SK-N-SH (cell line): Measurements from ENCODE around the gene C14orf180. TPM values are rescaled to one million over a fixed set of nuclear protein-coding genes. Genes with fewer than 3 reads are reported as not detected.
A peak's percentile ranks its signal among the peaks of the same experiment; 100 is the strongest.

Experiments
- CTCF ChIA-PET: fragments of 300-600, 350-600 bp; formaldehyde crosslinking; extraction: SDS; loops from one replicate; lab custom pipeline; 2021; lab: Yijun Ruan, JAX
- POLR2A ChIA-PET: fragments of 350-600 bp; sonication (Branson Sonifier 250); formaldehyde crosslinking; extraction: SDS; loops from one replicate; lab custom pipeline; 2020; ENCODE audit warnings: antibody characterized with exemption, inconsistent platforms; lab: Yijun Ruan, JAX
- DNase-seq: peaks from one replicate; pipeline ENCODE4 v3.0.0; 2012
- H2AFZ ChIP-seq: fragments of 200-600 bp; sonication (generic); 2 replicates; pipeline ENCODE4 v1.8.1; 2016; ENCODE audit warnings: antibody characterized with exemption, mild to moderate bottlenecking, low read depth
- H3F3A ChIP-seq: fragments of 200-600 bp; sonication (generic); replicated peaks from 2 replicates; pipeline ENCODE3; 2016; ENCODE audit warnings: antibody characterized with exemption, mild to moderate bottlenecking; ENCODE audit not compliant: insufficient read depth
- H3K27ac ChIP-seq, 2 experiments: fragments of 200-500 bp in 1 of 2; fragments of 200-600 bp in 1 of 2; sonication (Bioruptor generic) in 1 of 2; sonication (generic), shearing (Covaris generic) in 1 of 2; 2 replicates each; pipeline versions ENCODE4 v1.5.1 to v1.6.1; 2014 to 2016; ENCODE audit warnings: low read depth in 2 of 2, inconsistent platforms in 1 of 2, low read length in 1 of 2, mild to moderate bottlenecking in 1 of 2, mixed read lengths in 1 of 2
- H3K27me3 ChIP-seq: fragments of 200-600 bp; sonication (generic), shearing (Covaris generic); 2 replicates; pipeline ENCODE4 v1.6.1; 2016; ENCODE audit warnings: mixed run types; ENCODE audit not compliant: insufficient read depth
- H3K36me3 ChIP-seq, 2 experiments: fragments of 200-500 bp in 1 of 2; fragments of 200-600 bp in 1 of 2; sonication (Bioruptor generic) in 1 of 2; sonication (generic) in 1 of 2; replicated peaks in 1 of 2; 2 replicates each; pipeline versions ENCODE3 to v1.5.1; 2014 to 2016; ENCODE audit warnings: low read length in 1 of 2, mild to moderate bottlenecking in 1 of 2; ENCODE audit not compliant: insufficient read depth in 2 of 2, control insufficient read depth in 1 of 2
- H3K4me1 ChIP-seq, 2 experiments: fragments of 200-500 bp in 1 of 2; fragments of 200-600 bp in 1 of 2; sonication (Bioruptor generic) in 1 of 2; sonication (generic), shearing (Covaris generic) in 1 of 2; 2 replicates each; pipeline versions ENCODE4 v1.5.1 to v1.6.1; 2014 to 2016; ENCODE audit warnings: low read depth in 1 of 2, low read length in 1 of 2, mixed run types in 1 of 2; ENCODE audit not compliant: insufficient read depth in 2 of 2, control insufficient read depth in 1 of 2
- H3K4me2 ChIP-seq: fragments of 200-600 bp; sonication (generic), shearing (Covaris generic); 2 replicates; pipeline ENCODE4 v1.6.1; 2017; ENCODE audit warnings: mixed run types
- H3K4me3 ChIP-seq, 2 experiments: fragments of 200-500 bp in 1 of 2; fragments of 200-600 bp in 1 of 2; sonication (Bioruptor generic) in 1 of 2; sonication (generic), shearing (Covaris generic) in 1 of 2; 2 replicates each; pipeline versions ENCODE4 v1.5.1 to v1.8.1; 2014 to 2016; ENCODE audit warnings: low read depth in 2 of 2, inconsistent platforms in 1 of 2, low read length in 1 of 2, mild to moderate bottlenecking in 1 of 2, mixed read lengths in 1 of 2, moderate library complexity in 1 of 2
- H3K79me2 ChIP-seq: fragments of 200-600 bp; sonication (generic); 2 replicates; pipeline ENCODE4 v1.8.1; 2017; ENCODE audit warnings: mild to moderate bottlenecking; ENCODE audit not compliant: insufficient read depth
- H3K9ac ChIP-seq: fragments of 200-600 bp; sonication (generic); 2 replicates; pipeline ENCODE4 v1.6.1; 2017; ENCODE audit warnings: mixed run types
- H3K9me2 ChIP-seq: fragments of 200-600 bp; sonication (generic); 2 replicates; pipeline ENCODE4 v1.6.1; 2017; ENCODE audit warnings: mixed run types
- H3K9me3 ChIP-seq: fragments of 200-600 bp; sonication (generic); 2 replicates; pipeline ENCODE4 v1.6.1; 2017; ENCODE audit warnings: mixed run types, mild to moderate bottlenecking, moderate library complexity
- H4K20me1 ChIP-seq: fragments of 200-600 bp; sonication (generic); 2 replicates; pipeline ENCODE4 v1.6.1; 2017; ENCODE audit warnings: mild to moderate bottlenecking, mixed run types; ENCODE audit not compliant: insufficient read depth
- CHD2 ChIP-seq: fragments of 150-350 bp; IDR thresholded peaks from 2 replicates; pipeline ENCODE4 v1.6.1; 2018; ENCODE audit warnings: low read length; ENCODE audit not compliant: partially characterized antibody
- ELF1 ChIP-seq: IDR thresholded peaks from 2 replicates; pipeline ENCODE4 v1.4.0; 2012
- EP300 ChIP-seq, 2 experiments: IDR thresholded peaks; 2 replicates each; pipeline versions ENCODE4 v1.4.0 to v1.6.1; 2012; ENCODE audit warnings: borderline replicate concordance in 1 of 2, low read depth in 1 of 2, low read length in 1 of 2
- EZH2phosphoT487 ChIP-seq: fragments of 200-600 bp; sonication (generic); IDR thresholded peaks from 2 replicates; pipeline ENCODE4 v1.6.1; 2017; ENCODE audit warnings: low read depth, mixed run types, mild to moderate bottlenecking, antibody characterized with exemption, moderate library complexity, borderline replicate concordance
- FOXJ3 ChIP-seq: sonication (generic); formaldehyde crosslinking; IDR thresholded peaks from 2 replicates; pipeline ENCODE4 v1.5.1; 2020; ENCODE audit warnings: mild to moderate bottlenecking, missing genetic modification reagents
- GATA2 ChIP-seq: sonication (generic); formaldehyde crosslinking; IDR thresholded peaks from 2 replicates; pipeline ENCODE4 v1.5.0; 2020; ENCODE audit warnings: mild to moderate bottlenecking, missing genetic modification reagents
- MEF2A ChIP-seq: IDR thresholded peaks from 2 replicates; pipeline ENCODE4 v1.4.0; 2012; ENCODE audit warnings: low read depth, borderline replicate concordance
- MXI1 ChIP-seq: IDR thresholded peaks from 2 replicates; pipeline ENCODE4 v1.6.1; 2012; ENCODE audit warnings: mild to moderate bottlenecking, low read depth, low read length, improper control_type of control experiment
- NFIC ChIP-seq: IDR thresholded peaks from 2 replicates; pipeline ENCODE4 v1.4.0; 2012; ENCODE audit warnings: borderline replicate concordance
- POLR2AphosphoS5 ChIP-seq: IDR thresholded peaks from 2 replicates; pipeline ENCODE4 v1.6.1; 2012; ENCODE audit warnings: low read depth, low read length
- RCOR1 ChIP-seq: fragments of 150-350 bp; IDR thresholded peaks from 2 replicates; pipeline ENCODE4 v1.6.1; 2017; ENCODE audit warnings: antibody characterized with exemption, low read length
- RXRA ChIP-seq: IDR thresholded peaks from 2 replicates; pipeline ENCODE4 v1.4.0; 2012; ENCODE audit warnings: low read depth, mild to moderate bottlenecking, borderline replicate concordance
- TAF1 ChIP-seq: IDR thresholded peaks from 2 replicates; pipeline ENCODE4 v1.6.1; 2012; ENCODE audit warnings: low read depth, mild to moderate bottlenecking, low read length, moderate library complexity, borderline replicate concordance
- TCF12 ChIP-seq: IDR thresholded peaks from 2 replicates; pipeline ENCODE4 v1.4.0; 2012
- TEAD4 ChIP-seq: IDR thresholded peaks from 2 replicates; pipeline ENCODE4 v1.4.0; 2012; ENCODE audit warnings: mild to moderate bottlenecking, borderline replicate concordance; ENCODE audit not compliant: insufficient read depth
- WGBS: methylation state at CpG from one replicate; pipeline ENCODE4 v1.1.6; 2017; ENCODE audit warnings: low lambda C conversion rate; 5-methylcytosine and 5-hydroxymethylcytosine counted together
- polyA plus RNA-seq, 3 experiments: library from polyadenylated mRNA; depleted of rRNA; stranded (reverse); fragments of >200 nt; gene quantifications; 2 replicates each; pipeline ENCODE4 v1.2.3, GENCODE V29; 2012
- TF ChIP-seq, protein P1 (sequence below): IDR thresholded peaks from 2 replicates; pipeline ENCODE4 v1.6.1; 2012; ENCODE audit warnings: mild to moderate bottlenecking, low read depth, low read length, moderate library complexity
- TF ChIP-seq, protein P2 (sequence below): IDR thresholded peaks from 2 replicates; pipeline ENCODE4 v1.4.0; 2012; ENCODE audit warnings: low read depth, borderline replicate concordance

Gene C14orf180
- polyA plus RNA-seq, 1 of the 3 experiments (the other 2 are of a cell fraction), result not detected

- CTCF ChIA-PET, result interaction anchor here (0.9 to 1.1 kb wide), 2 partner anchors 12 to 56 kb away, joined by 3 read pairs; no protein-coding TSS in a partner anchor
- H3K9me2 ChIP-seq, result no peaks in the 10 kb centered on the region
- H3K4me1 ChIP-seq, result peaks cover 0 to 94% of the 10 kb centered on the region in 2 experiments; a peak in 1 of 4 replicates
- H3F3A ChIP-seq, result no peaks in the 10 kb centered on the region
- no peak overlapping the region for H2AFZ ChIP-seq
- H4K20me1 ChIP-seq, result no peaks in the 10 kb centered on the region
- POLR2A ChIA-PET, result no interaction called here
- WGBS, result 55% methylated on average over 16 of the region's 26 CpGs
- H3K4me2 ChIP-seq, result no peak overlapping the region
- H3K4me3 ChIP-seq, result no peak overlapping the region
- H3K36me3 ChIP-seq, result no peaks in the 10 kb centered on the region
- H3K9me3 ChIP-seq, result no peaks in the 10 kb centered on the region
- H3K79me2 ChIP-seq, result no peaks in the 10 kb centered on the region
- TF ChIP-seq MXI1 (no peak), POLR2AphosphoS5 (no peak), EP300 (IDR thresholded peaks at IDR 0.05; ENCODE audit: borderline replicate concordance in 1 of 2, low read depth in 1 of 2, low read length in 1 of 2) (peak in 1 of 2 experiments; percentile 46; a peak in 1 of 4 replicates), ELF1 (no peak), MEF2A (no peak), RXRA (no peak), RCOR1 (no peak)
- H3K27ac ChIP-seq, result peak overlapping the region in 1 of 2 experiments; percentile 97; a peak in 1 of 4 replicates
- H3K27me3 ChIP-seq, result no peaks in the 10 kb centered on the region
- no peak overlapping the region for H3K9ac ChIP-seq
- DNase-seq, result peak; percentile 80
Observed at GRCh38 chr14:104589338-104590195, 10.0 kb downstream of the C14orf180 start.

DNA sequence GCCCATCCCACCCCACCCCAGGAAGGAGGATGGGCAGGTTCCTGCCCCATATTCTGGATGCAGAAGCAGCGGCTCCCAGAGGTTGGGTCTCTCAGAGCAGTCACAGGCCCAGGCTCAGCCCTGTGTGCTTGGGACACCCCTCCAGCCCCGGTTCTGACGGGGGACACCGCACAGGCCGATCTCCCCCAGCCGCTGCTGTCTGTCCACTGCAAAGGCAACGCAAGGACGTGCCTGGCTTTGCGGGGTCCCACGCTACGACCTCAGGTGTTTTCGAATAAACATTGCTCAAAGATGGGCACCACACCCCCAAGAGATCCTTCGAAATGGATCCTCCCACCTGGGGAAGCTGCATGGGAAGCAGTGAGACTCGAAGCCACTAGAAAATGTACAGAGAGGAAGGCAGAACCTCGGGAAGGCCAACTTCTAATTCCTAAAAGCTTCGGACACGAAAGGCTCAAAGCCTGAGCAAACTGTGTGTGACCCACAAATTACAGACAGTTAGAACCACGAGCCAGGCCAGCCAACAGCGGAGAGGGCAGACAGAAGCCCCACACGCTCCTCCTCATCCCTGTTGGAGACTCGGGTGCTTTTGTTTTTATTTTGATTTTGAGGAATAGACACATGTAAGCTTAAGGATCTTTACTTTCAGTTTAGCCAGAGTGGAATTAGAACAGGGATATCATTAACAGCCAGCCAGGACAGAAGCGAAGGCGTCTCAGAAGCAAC is 10.8 kb downstream of the C14orf180 start:
- CTCF ChIA-PET, result interaction anchor here (1.0 to 1.8 kb wide), 3 partner anchors 23 to 50 kb away, joined by 3 to 7 read pairs (median 5); no protein-coding TSS in a partner anchor
- Histone ChIP-seq H3K79me2 (no peaks in the 10 kb centered on the region), H2AFZ (peak overlapping the region; percentile 29; the same call in 1 of the 2 replicates), H3K4me2 (peak overlapping the region; percentile 57), H3K9me3 (no peaks in the 10 kb centered on the region), H4K20me1 (no peaks in the 10 kb centered on the region), H3K4me3 (no peak overlapping the region), H3K27ac (no peak overlapping the region; a peak in 1 of 4 replicates), H3K9ac (no peak overlapping the region), H3K9me2 (no peaks in the 10 kb centered on the region), H3F3A (no peaks in the 10 kb centered on the region), H3K4me1 (peaks cover 0 to 86% of the 10 kb centered on the region in 2 experiments; a peak in 1 of 4 replicates), H3K27me3 (no peaks in the 10 kb centered on the region), H3K36me3 (no peaks in the 10 kb centered on the region)
- TF ChIP-seq, protein P1, sequence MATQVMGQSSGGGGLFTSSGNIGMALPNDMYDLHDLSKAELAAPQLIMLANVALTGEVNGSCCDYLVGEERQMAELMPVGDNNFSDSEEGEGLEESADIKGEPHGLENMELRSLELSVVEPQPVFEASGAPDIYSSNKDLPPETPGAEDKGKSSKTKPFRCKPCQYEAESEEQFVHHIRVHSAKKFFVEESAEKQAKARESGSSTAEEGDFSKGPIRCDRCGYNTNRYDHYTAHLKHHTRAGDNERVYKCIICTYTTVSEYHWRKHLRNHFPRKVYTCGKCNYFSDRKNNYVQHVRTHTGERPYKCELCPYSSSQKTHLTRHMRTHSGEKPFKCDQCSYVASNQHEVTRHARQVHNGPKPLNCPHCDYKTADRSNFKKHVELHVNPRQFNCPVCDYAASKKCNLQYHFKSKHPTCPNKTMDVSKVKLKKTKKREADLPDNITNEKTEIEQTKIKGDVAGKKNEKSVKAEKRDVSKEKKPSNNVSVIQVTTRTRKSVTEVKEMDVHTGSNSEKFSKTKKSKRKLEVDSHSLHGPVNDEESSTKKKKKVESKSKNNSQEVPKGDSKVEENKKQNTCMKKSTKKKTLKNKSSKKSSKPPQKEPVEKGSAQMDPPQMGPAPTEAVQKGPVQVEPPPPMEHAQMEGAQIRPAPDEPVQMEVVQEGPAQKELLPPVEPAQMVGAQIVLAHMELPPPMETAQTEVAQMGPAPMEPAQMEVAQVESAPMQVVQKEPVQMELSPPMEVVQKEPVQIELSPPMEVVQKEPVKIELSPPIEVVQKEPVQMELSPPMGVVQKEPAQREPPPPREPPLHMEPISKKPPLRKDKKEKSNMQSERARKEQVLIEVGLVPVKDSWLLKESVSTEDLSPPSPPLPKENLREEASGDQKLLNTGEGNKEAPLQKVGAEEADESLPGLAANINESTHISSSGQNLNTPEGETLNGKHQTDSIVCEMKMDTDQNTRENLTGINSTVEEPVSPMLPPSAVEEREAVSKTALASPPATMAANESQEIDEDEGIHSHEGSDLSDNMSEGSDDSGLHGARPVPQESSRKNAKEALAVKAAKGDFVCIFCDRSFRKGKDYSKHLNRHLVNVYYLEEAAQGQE, result no peak
- TF ChIP-seq CHD2 (no peak), EZH2phosphoT487 (no peak), POLR2AphosphoS5 (no peak), MEF2A (no peak), FOXJ3 (no peak), NFIC (no peak), TCF12 (no peak), EP300 (IDR thresholded peaks at IDR 0.05; ENCODE audit: borderline replicate concordance in 1 of 2, low read depth in 1 of 2, low read length in 1 of 2) (no peak), GATA2 (CRISPR knock-in tag) (no peak), TEAD4 (no peak), TAF1 (no peak)
- TF ChIP-seq, protein P2, sequence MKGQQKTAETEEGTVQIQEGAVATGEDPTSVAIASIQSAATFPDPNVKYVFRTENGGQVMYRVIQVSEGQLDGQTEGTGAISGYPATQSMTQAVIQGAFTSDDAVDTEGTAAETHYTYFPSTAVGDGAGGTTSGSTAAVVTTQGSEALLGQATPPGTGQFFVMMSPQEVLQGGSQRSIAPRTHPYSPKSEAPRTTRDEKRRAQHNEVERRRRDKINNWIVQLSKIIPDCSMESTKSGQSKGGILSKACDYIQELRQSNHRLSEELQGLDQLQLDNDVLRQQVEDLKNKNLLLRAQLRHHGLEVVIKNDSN, result no peak
- no peak for DNase-seq
- POLR2A ChIA-PET, result interaction anchor here (1.5 kb wide), 1 partner anchor 9 kb away, joined by 4 read pairs; no protein-coding TSS in a partner anchor
- WGBS, result 61% methylated on average over 14 of the region's 23 CpGs
